Ishikawa (cell line): Measurements from ENCODE around the gene STAG1.

Experiments used
- CEBPB ChIP-seq: IDR thresholded peaks from 2 replicates; pipeline ENCODE4 v1.6.1; 2012
- EP300 ChIP-seq: IDR thresholded peaks from 2 replicates; pipeline ENCODE4 v1.6.1; 2012; ENCODE audit warnings: borderline replicate concordance
- MAX ChIP-seq: IDR thresholded peaks from 2 replicates; pipeline ENCODE4 v1.6.1; 2012
- REST ChIP-seq: IDR thresholded peaks from 2 replicates; pipeline ENCODE4 v1.6.1; 2012; ENCODE audit warnings: low read depth, mild to moderate bottlenecking
- TAF1 ChIP-seq: IDR thresholded peaks from 2 replicates; pipeline ENCODE4 v1.6.1; 2012; ENCODE audit warnings: low read depth, mild to moderate bottlenecking
- USF1 ChIP-seq: IDR thresholded peaks from 2 replicates; pipeline ENCODE4 v1.6.1; 2012
- YY1 ChIP-seq: IDR thresholded peaks from 2 replicates; pipeline ENCODE4 v1.6.1; 2012; ENCODE audit warnings: low read depth

GRCh38 chr3:136653628-136654027 lies 98.5 kb downstream of the STAG1 start:
- TF ChIP-seq TAF1 (no peak), MAX (no peak), CEBPB (no peak), REST (no peak), EP300 (no peak), YY1 (no peak), USF1 (no peak)
